IMR-90 (cell line): ENCODE data around the gene LYPD3. TPM values are rescaled to one million over a fixed set of nuclear protein-coding genes. Genes with fewer than 3 reads are reported as not detected.
A peak's percentile ranks its signal among the peaks of the same experiment; 100 is the strongest.

Source experiments
- ATAC-seq: fragments of 200-7000 bp; cut with Tn5 transposase; 2 replicates; pipeline ENCODE4 v1.9.1; 2020; ENCODE audit warnings: low read depth, mild to moderate bottlenecking, moderate library complexity
- BruUV-seq: library from RNA; stranded (reverse); fragments of 400-500 nt; replicated peaks from 2 replicates; lab custom pipeline; 2021; lab: Mats Ljungman, UMichigan
- CTCF ChIA-PET: fragments of 300-600 bp; formaldehyde crosslinking; extraction: SDS; loops from one replicate; lab custom pipeline; 2021; ENCODE audit warnings: antibody characterized with exemption; lab: Yijun Ruan, JAX
- POLR2A ChIA-PET: fragments of 300-600 bp; sonication (Branson Sonifier 250); formaldehyde crosslinking; loops from one replicate; lab custom pipeline; 2022; ENCODE audit warnings: antibody characterized with exemption; ENCODE audit not compliant: unreplicated experiment; lab: Charles Lee
- DNase-seq: peaks from one replicate; pipeline ENCODE4 v3.0.0; 2013
- H2AFZ ChIP-seq: replicated peaks from 2 replicates; pipeline ENCODE3; 2013; ENCODE audit warnings: low read length, mild to moderate bottlenecking; ENCODE audit not compliant: poor library complexity
- H2AK5ac ChIP-seq: 2 replicates; pipeline ENCODE4 v1.6.1; 2013; ENCODE audit warnings: low read depth, low read length, inconsistent platforms
- H2AK9ac ChIP-seq: replicated peaks from 2 replicates; pipeline ENCODE3; 2013; ENCODE audit warnings: mild to moderate bottlenecking, low read depth, low read length, moderate library complexity; ENCODE audit not compliant: poor library complexity
- H2BK120ac ChIP-seq: 2 replicates; pipeline ENCODE4 v1.6.1; 2013; ENCODE audit warnings: low read depth, low read length, inconsistent platforms
- H2BK15ac ChIP-seq: 3 replicates; pipeline ENCODE4 v1.6.1; 2013; ENCODE audit warnings: low read depth, low read length, inconsistent platforms
- H2BK20ac ChIP-seq: 2 replicates; pipeline ENCODE4 v1.6.1; 2013; ENCODE audit warnings: low read depth, mild to moderate bottlenecking, inconsistent platforms, low read length, moderate library complexity
- H2BK5ac ChIP-seq: 2 replicates; pipeline ENCODE4 v1.6.1; 2013; ENCODE audit warnings: mild to moderate bottlenecking, low read depth, low read length, inconsistent platforms; ENCODE audit not compliant: poor library complexity, severe bottlenecking
- H3K14ac ChIP-seq: replicated peaks from 2 replicates; pipeline ENCODE4 v1.6.1; 2013; ENCODE audit warnings: low read depth, low read length, inconsistent platforms
- H3K18ac ChIP-seq: 2 replicates; pipeline ENCODE4 v1.6.1; 2013; ENCODE audit warnings: low read depth, low read length, control low read depth
- H3K23ac ChIP-seq: 2 replicates; pipeline ENCODE4 v1.6.1; 2013; ENCODE audit warnings: low read depth, low read length, inconsistent platforms
- H3K27ac ChIP-seq: 2 replicates; pipeline ENCODE4 v1.5.1; 2013; ENCODE audit warnings: mild to moderate bottlenecking, control low read depth, low read length; ENCODE audit not compliant: insufficient read depth
- H3K27me3 ChIP-seq: 2 replicates; pipeline ENCODE4 v1.6.1; 2013; ENCODE audit warnings: low read length; ENCODE audit not compliant: control insufficient read depth, insufficient read depth
- H3K36me3 ChIP-seq: 2 replicates; pipeline ENCODE4 v1.6.1; 2013; ENCODE audit warnings: low read length, mixed read lengths; ENCODE audit not compliant: control insufficient read depth, insufficient read depth
- H3K4ac ChIP-seq: 2 replicates; pipeline ENCODE4 v1.6.1; 2013; ENCODE audit warnings: low read depth, low read length, inconsistent platforms
- H3K4me1 ChIP-seq: 2 replicates; pipeline ENCODE4 v1.6.1; 2013; ENCODE audit warnings: low read length, mixed read lengths; ENCODE audit not compliant: control insufficient read depth, insufficient read depth
- H3K4me2 ChIP-seq: 2 replicates; pipeline ENCODE4 v1.6.1; 2013; ENCODE audit warnings: low read depth, mild to moderate bottlenecking, control low read depth, low read length, moderate library complexity
- H3K4me3 ChIP-seq: 2 replicates; pipeline ENCODE4 v1.5.1; 2013; ENCODE audit warnings: low read depth, mild to moderate bottlenecking, control low read depth, low read length, moderate library complexity; ENCODE audit not compliant: insufficient read depth
- H3K56ac ChIP-seq: 2 replicates; pipeline ENCODE4 v1.6.1; 2013; ENCODE audit warnings: low read length, inconsistent platforms; ENCODE audit not compliant: insufficient read depth; ENCODE audit errors: extremely low read depth
- H3K79me1 ChIP-seq, 2 experiments: 2 replicates each; pipeline ENCODE4 v1.6.1; 2013; ENCODE audit warnings: low read length in 2 of 2, inconsistent platforms in 1 of 2, low read depth in 1 of 2
- H3K9ac ChIP-seq: 2 replicates; pipeline ENCODE4 v1.6.1; 2013; ENCODE audit warnings: low read depth, low read length, control low read depth
- H3K9me1 ChIP-seq: 2 replicates; pipeline ENCODE4 v1.6.1; 2013; ENCODE audit warnings: low read length, inconsistent platforms; ENCODE audit not compliant: insufficient read depth
- H3K9me3 ChIP-seq: 2 replicates; pipeline ENCODE4 v1.6.1; 2013; ENCODE audit warnings: low read length; ENCODE audit not compliant: control insufficient read depth, insufficient read depth
- H4K20me1 ChIP-seq: 2 replicates; pipeline ENCODE4 v1.6.1; 2013; ENCODE audit warnings: low read length, inconsistent platforms; ENCODE audit not compliant: insufficient read depth
- H4K5ac ChIP-seq: 2 replicates; pipeline ENCODE4 v1.6.1; 2013; ENCODE audit warnings: mild to moderate bottlenecking, low read depth, low read length, control low read depth
- H4K8ac ChIP-seq, 2 experiments: 2 replicates each; pipeline ENCODE4 v1.6.1; 2013; ENCODE audit warnings: low read depth in 2 of 2, low read length in 2 of 2, control low read depth in 1 of 2, inconsistent platforms in 1 of 2
- H4K91ac ChIP-seq: 2 replicates; pipeline ENCODE4 v1.6.1; 2013; ENCODE audit warnings: low read depth, low read length, inconsistent platforms; ENCODE audit not compliant: insufficient read depth
- BHLHE40 ChIP-seq: fragments of 150-350 bp; IDR thresholded peaks from 2 replicates; pipeline ENCODE4 v1.6.1; 2016; ENCODE audit warnings: mild to moderate bottlenecking, low read depth, low read length
- CEBPB ChIP-seq: IDR thresholded peaks from 2 replicates; pipeline ENCODE4 v1.6.1; 2012; ENCODE audit warnings: low read depth, low read length, improper control_type of control experiment
- CHD1 ChIP-seq: IDR thresholded peaks from 2 replicates; pipeline ENCODE4 v1.6.1; 2012; ENCODE audit warnings: low read depth, low read length, improper control_type of control experiment
- FOS ChIP-seq: fragments of 150-350 bp; IDR thresholded peaks from 2 replicates; pipeline ENCODE4 v1.6.1; 2016; ENCODE audit warnings: low read depth, low read length
- MAFK ChIP-seq: IDR thresholded peaks from 2 replicates; pipeline ENCODE4 v1.6.1; 2012; ENCODE audit warnings: low read depth, low read length, improper control_type of control experiment
- MAZ ChIP-seq: IDR thresholded peaks from 2 replicates; pipeline ENCODE4 v1.6.1; 2012; ENCODE audit warnings: low read depth, mild to moderate bottlenecking, low read length, improper control_type of control experiment, moderate library complexity, borderline replicate concordance
- MXI1 ChIP-seq: IDR thresholded peaks from 2 replicates; pipeline ENCODE4 v1.6.1; 2012; ENCODE audit warnings: low read depth, mild to moderate bottlenecking, low read length, moderate library complexity, borderline replicate concordance
- NFE2L2 ChIP-seq: fragments of 150-350 bp; IDR thresholded peaks from 2 replicates; pipeline ENCODE4 v1.6.1; 2016; ENCODE audit warnings: low read depth, mild to moderate bottlenecking, low read length
- POLR2A ChIP-seq: IDR thresholded peaks from 2 replicates; pipeline ENCODE4 v1.6.1; 2012; ENCODE audit warnings: mild to moderate bottlenecking, low read depth, low read length
- RCOR1 ChIP-seq: IDR thresholded peaks from 2 replicates; pipeline ENCODE4 v1.6.1; 2012; ENCODE audit warnings: mild to moderate bottlenecking, low read length, improper control_type of control experiment; ENCODE audit not compliant: insufficient replicate concordance
- RFX5 ChIP-seq: IDR thresholded peaks from 2 replicates; pipeline ENCODE4 v1.8.0; 2012; ENCODE audit warnings: low read depth, mild to moderate bottlenecking, low read length, moderate library complexity
- SMC3 ChIP-seq: fragments of 150-350 bp; IDR thresholded peaks from 2 replicates; pipeline ENCODE4 v1.6.1; 2016; ENCODE audit warnings: low read depth, mild to moderate bottlenecking, antibody characterized with exemption, low read length, moderate library complexity
- WGBS, 2 experiments: methylation state at CpG; one replicate each; pipeline versions ENCODE4 v1.1.5 to v1.1.7; 2013; ENCODE audit warnings: missing lambda C conversion rate in 2 of 2; ENCODE audit not compliant: insufficient read length in 1 of 2; ENCODE audit errors: extremely low coverage in 2 of 2; 5-methylcytosine and 5-hydroxymethylcytosine counted together
- dilution Hi-C: fragments of 300-500 bp; cut with HindIII; formaldehyde crosslinking; loops from one replicate; pipeline ENCODE4 v1.14.3; 2018; ENCODE audit warnings: low sequenced_read_pairs; ENCODE audit not compliant: unreplicated experiment
- in situ Hi-C: fragments of 300-500 bp; cut with MboI; formaldehyde crosslinking; loops from 3 replicates; pipeline ENCODE4 v1.14.3; 2019; ENCODE audit warnings: low sequenced_read_pairs, inconsistent platforms, mixed read lengths
- intact Hi-C: fragments of 100-400 bp; cut with micrococcal nuclease; formaldehyde crosslinking; loops from 2 replicates; pipeline ENCODE4 v1.10.0; 2022
- polyA plus RNA-seq, 3 experiments: library from polyadenylated mRNA; depleted of rRNA; stranded (reverse); fragments of >200 nt; gene quantifications; 2 replicates each; pipeline ENCODE4 v1.2.3, GENCODE V29; 2012; ENCODE audit warnings: low replicate concordance in 1 of 3
- total RNA-seq: library from RNA; depleted of rRNA; stranded (reverse); fragments of >200 nt; gene quantifications from 2 replicates; pipeline ENCODE4 v1.2.3, GENCODE V29; 2012
- TF ChIP-seq, protein P1 (sequence below): fragments of 150-350 bp; IDR thresholded peaks from 2 replicates; pipeline ENCODE4 v1.6.1; 2017; ENCODE audit warnings: mild to moderate bottlenecking, antibody characterized with exemption, low read length, low read depth
- TF ChIP-seq, protein P2 (sequence below): fragments of 150-350 bp; IDR thresholded peaks from 2 replicates; pipeline ENCODE4 v1.6.1; 2016; ENCODE audit warnings: low read depth, mild to moderate bottlenecking, low read length, moderate library complexity, borderline replicate concordance
- TF ChIP-seq, protein P3 (sequence below): conservative IDR thresholded peaks from 2 replicates; pipeline ENCODE4 v1.5.1; 2012; ENCODE audit warnings: mild to moderate bottlenecking, low read depth, low read length, improper control_type of control experiment

The LYPD3 gene
- total and polyA plus RNA-seq, 2 of the 4 experiments (the other 2 are of a cell fraction): 0.18 to 1.1 TPM

- Histone ChIP-seq H3K56ac (no peak overlapping the region), H3K4ac (no peak overlapping the region), H3K9me1 (no peaks in the 10 kb centered on the region), H3K9me3 (no peaks in the 10 kb centered on the region), H2BK5ac (no peak overlapping the region), H3K14ac (no peak overlapping the region), H4K20me1 (no peaks in the 10 kb centered on the region; the same call in 1 of the 2 replicates), H4K91ac (no peak overlapping the region), H2AFZ (no peak overlapping the region), H4K8ac (no peak overlapping the region; a peak in 1 of 4 replicates), H2BK20ac (no peak overlapping the region), H2BK15ac (no peak overlapping the region), H2BK120ac (no peak overlapping the region), H3K79me1 (peaks cover 0 to 11% of the 10 kb centered on the region in 2 experiments; a peak in 3 of 4 replicates), H3K4me3 (no peak overlapping the region), H3K18ac (no peak overlapping the region), H3K9ac (0 out of 2 replicates have a peak overlapping the region, but pooled peaks have one; percentile 89), H3K27me3 (no peaks in the 10 kb centered on the region), H4K5ac (no peak overlapping the region), H2AK5ac (no peak overlapping the region), H3K36me3 (peaks cover 5% of the 10 kb centered on the region; the same call in 1 of the 2 replicates), H3K4me1 (peaks cover 4% of the 10 kb centered on the region; the same call in 1 of the 2 replicates), H3K23ac (no peak overlapping the region; the same call in 1 of the 2 replicates), H3K27ac (no peak overlapping the region), H2AK9ac (no peak overlapping the region), H3K4me2 (peak overlapping the region; percentile 76; the same call in 1 of the 2 replicates)
- ChIA-PET POLR2A (interaction anchor here (0.5 kb wide), 1 partner anchor 66 kb away, joined by 4 read pairs; no protein-coding TSS in a partner anchor), CTCF (interaction anchor here (0.6 to 1.3 kb wide), 2 partner anchors 13 to 55 kb away, joined by 3 to 4 read pairs; no protein-coding TSS in a partner anchor)
- DNase-seq (no peak), ATAC-seq (no peak)
- intact Hi-C loops (no loop called here), dilution Hi-C loops (no loop called here), in situ Hi-C loops (no loop called here)
- BruUV-seq: no TSS peak
- 89% methylated on average over 5 of the region's 23 CpGs; no CpG with 5 or more reads in 1 of the 2 experiments for WGBS, 2 experiments
- TF ChIP-seq, protein P1, sequence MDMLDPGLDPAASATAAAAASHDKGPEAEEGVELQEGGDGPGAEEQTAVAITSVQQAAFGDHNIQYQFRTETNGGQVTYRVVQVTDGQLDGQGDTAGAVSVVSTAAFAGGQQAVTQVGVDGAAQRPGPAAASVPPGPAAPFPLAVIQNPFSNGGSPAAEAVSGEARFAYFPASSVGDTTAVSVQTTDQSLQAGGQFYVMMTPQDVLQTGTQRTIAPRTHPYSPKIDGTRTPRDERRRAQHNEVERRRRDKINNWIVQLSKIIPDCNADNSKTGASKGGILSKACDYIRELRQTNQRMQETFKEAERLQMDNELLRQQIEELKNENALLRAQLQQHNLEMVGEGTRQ: no peak
- TF ChIP-seq NFE2L2: no peak
- TF ChIP-seq, protein P2, sequence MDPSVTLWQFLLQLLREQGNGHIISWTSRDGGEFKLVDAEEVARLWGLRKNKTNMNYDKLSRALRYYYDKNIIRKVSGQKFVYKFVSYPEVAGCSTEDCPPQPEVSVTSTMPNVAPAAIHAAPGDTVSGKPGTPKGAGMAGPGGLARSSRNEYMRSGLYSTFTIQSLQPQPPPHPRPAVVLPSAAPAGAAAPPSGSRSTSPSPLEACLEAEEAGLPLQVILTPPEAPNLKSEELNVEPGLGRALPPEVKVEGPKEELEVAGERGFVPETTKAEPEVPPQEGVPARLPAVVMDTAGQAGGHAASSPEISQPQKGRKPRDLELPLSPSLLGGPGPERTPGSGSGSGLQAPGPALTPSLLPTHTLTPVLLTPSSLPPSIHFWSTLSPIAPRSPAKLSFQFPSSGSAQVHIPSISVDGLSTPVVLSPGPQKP: no peak
- no peak for TF ChIP-seq MAZ
- TF ChIP-seq FOS: no peak
- no peak for TF ChIP-seq MAFK
- TF ChIP-seq RCOR1: no peak
- TF ChIP-seq CEBPB: no peak
- no peak for TF ChIP-seq RFX5
- TF ChIP-seq BHLHE40: no peak
- TF ChIP-seq, protein P3, sequence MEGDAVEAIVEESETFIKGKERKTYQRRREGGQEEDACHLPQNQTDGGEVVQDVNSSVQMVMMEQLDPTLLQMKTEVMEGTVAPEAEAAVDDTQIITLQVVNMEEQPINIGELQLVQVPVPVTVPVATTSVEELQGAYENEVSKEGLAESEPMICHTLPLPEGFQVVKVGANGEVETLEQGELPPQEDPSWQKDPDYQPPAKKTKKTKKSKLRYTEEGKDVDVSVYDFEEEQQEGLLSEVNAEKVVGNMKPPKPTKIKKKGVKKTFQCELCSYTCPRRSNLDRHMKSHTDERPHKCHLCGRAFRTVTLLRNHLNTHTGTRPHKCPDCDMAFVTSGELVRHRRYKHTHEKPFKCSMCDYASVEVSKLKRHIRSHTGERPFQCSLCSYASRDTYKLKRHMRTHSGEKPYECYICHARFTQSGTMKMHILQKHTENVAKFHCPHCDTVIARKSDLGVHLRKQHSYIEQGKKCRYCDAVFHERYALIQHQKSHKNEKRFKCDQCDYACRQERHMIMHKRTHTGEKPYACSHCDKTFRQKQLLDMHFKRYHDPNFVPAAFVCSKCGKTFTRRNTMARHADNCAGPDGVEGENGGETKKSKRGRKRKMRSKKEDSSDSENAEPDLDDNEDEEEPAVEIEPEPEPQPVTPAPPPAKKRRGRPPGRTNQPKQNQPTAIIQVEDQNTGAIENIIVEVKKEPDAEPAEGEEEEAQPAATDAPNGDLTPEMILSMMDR: no peak
- no peak for TF ChIP-seq POLR2A
- TF ChIP-seq MXI1: no peak
- TF ChIP-seq CHD1: no peak
- TF ChIP-seq SMC3: no peak
Measured at GRCh38 chr19:43502419-43502976, 37.1 kb upstream of the LYPD3 start.
